Measurements from ENCODE around the gene MLLT3.
A peak's percentile ranks its signal among the peaks of the same experiment; 100 is the strongest.

Gene MLLT3

GRCh38 chr9:20330688-20331087, 291.6 kb downstream of the MLLT3 start:
- no peak overlapping the region for H3K4me3 ChIP-seq (ENCODE audit: control insufficient read depth, low read depth, low read length)
- TF ChIP-seq CTCF (conservative IDR thresholded peaks at IDR 0.05; ENCODE audit: control insufficient read depth, insufficient read depth, low read depth, low read length): no peak
- no peak for DNase-seq (ENCODE audit: low read depth)

GRCh38 chr9:20326516-20326915, 295.8 kb downstream of the MLLT3 start:
- no peak for TF ChIP-seq CTCF (conservative IDR thresholded peaks at IDR 0.05; ENCODE audit: control insufficient read depth, insufficient read depth, low read depth, low read length)
- no peak for DNase-seq (ENCODE audit: low read depth)
- no peak overlapping the region for H3K4me3 ChIP-seq (ENCODE audit: control insufficient read depth, low read depth, low read length)

- no peak overlapping the region for H3K4me3 ChIP-seq (ENCODE audit: control insufficient read depth, low read depth, low read length)
- no peak for TF ChIP-seq CTCF (conservative IDR thresholded peaks at IDR 0.05; ENCODE audit: control insufficient read depth, insufficient read depth, low read depth, low read length)
- DNase-seq (ENCODE audit: low read depth): no peak
These were observed 297.3 kb downstream of the MLLT3 start for GRCh38 chr9:20325008-20325407.

GRCh38 chr9:20322212-20322611, 300.1 kb downstream of the MLLT3 start:
- TF ChIP-seq CTCF (conservative IDR thresholded peaks at IDR 0.05; ENCODE audit: control insufficient read depth, insufficient read depth, low read depth, low read length): no peak
- DNase-seq (ENCODE audit: low read depth): no peak
- H3K4me3 ChIP-seq (ENCODE audit: control insufficient read depth, low read depth, low read length): no peak overlapping the region

- H3K4me3 ChIP-seq (ENCODE audit: control insufficient read depth, low read depth, low read length): no peak overlapping the region
- TF ChIP-seq CTCF (conservative IDR thresholded peaks at IDR 0.05; ENCODE audit: control insufficient read depth, insufficient read depth, low read depth, low read length): no peak
- peak; percentile 24 for DNase-seq (ENCODE audit: low read depth)
These were observed 300.7 kb downstream of the MLLT3 start for GRCh38 chr9:20321423-20322082.

GRCh38 chr9:20320921-20321320, 301.4 kb downstream of the MLLT3 start:
- TF ChIP-seq CTCF (conservative IDR thresholded peaks at IDR 0.05; ENCODE audit: control insufficient read depth, insufficient read depth, low read depth, low read length): no peak
- DNase-seq (ENCODE audit: low read depth): no peak
- H3K4me3 ChIP-seq (ENCODE audit: control insufficient read depth, low read depth, low read length): no peak overlapping the region

Measured in fibroblast of mammary gland (primary cell).